ENCODE measurements around the gene RAB6B.

The RAB6B gene

DNA sequence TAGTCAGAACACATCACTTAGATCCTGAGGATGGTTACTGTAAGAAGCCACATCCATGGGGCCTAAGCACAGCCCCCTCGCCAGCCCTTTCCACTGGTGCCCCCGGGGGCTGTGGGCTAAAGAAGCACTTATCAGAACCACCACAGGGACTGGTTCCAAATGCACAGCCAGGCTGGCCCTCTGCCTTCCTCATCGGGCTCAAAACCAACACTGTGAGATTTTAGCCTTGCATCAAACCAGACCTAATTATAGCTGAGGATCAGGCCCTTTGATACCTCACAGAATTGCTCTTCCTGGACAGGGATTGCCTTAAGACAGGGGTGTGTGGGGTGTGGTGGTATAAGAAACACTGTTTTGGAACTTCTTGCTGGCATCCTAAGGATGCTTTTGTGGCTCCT, 66.4 kb downstream of the RAB6B start:
- no peak overlapping the region for H3K27ac ChIP-seq (replicated peaks)
- no peak overlapping the region for H3K4me3 ChIP-seq (replicated peaks; ENCODE audit: insufficient read depth, low read length)
- no peak for DNase-seq (ENCODE audit: low read depth in 1 of 2, low spot score in 1 of 2)
- H3K27me3 ChIP-seq (ENCODE audit: insufficient read depth, poor library complexity, severe bottlenecking), result no peaks in the 10 kb centered on the region
- TF ChIP-seq GABPA (IDR thresholded peaks at IDR 0.05; ENCODE audit: low read depth) (no peak), REST (IDR thresholded peaks at IDR 0.05; ENCODE audit: insufficient replicate concordance, low read depth) (no peak), POLR2AphosphoS5 (IDR thresholded peaks at IDR 0.05; ENCODE audit: low read depth) (no peak), SPI1 (IDR thresholded peaks at IDR 0.05; ENCODE audit: borderline replicate concordance, low read depth) (no peak)
- TF ChIP-seq, protein P1, sequence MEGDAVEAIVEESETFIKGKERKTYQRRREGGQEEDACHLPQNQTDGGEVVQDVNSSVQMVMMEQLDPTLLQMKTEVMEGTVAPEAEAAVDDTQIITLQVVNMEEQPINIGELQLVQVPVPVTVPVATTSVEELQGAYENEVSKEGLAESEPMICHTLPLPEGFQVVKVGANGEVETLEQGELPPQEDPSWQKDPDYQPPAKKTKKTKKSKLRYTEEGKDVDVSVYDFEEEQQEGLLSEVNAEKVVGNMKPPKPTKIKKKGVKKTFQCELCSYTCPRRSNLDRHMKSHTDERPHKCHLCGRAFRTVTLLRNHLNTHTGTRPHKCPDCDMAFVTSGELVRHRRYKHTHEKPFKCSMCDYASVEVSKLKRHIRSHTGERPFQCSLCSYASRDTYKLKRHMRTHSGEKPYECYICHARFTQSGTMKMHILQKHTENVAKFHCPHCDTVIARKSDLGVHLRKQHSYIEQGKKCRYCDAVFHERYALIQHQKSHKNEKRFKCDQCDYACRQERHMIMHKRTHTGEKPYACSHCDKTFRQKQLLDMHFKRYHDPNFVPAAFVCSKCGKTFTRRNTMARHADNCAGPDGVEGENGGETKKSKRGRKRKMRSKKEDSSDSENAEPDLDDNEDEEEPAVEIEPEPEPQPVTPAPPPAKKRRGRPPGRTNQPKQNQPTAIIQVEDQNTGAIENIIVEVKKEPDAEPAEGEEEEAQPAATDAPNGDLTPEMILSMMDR (IDR thresholded peaks at IDR 0.05; ENCODE audit: insufficient read depth, low read length), result no peak

DNA sequence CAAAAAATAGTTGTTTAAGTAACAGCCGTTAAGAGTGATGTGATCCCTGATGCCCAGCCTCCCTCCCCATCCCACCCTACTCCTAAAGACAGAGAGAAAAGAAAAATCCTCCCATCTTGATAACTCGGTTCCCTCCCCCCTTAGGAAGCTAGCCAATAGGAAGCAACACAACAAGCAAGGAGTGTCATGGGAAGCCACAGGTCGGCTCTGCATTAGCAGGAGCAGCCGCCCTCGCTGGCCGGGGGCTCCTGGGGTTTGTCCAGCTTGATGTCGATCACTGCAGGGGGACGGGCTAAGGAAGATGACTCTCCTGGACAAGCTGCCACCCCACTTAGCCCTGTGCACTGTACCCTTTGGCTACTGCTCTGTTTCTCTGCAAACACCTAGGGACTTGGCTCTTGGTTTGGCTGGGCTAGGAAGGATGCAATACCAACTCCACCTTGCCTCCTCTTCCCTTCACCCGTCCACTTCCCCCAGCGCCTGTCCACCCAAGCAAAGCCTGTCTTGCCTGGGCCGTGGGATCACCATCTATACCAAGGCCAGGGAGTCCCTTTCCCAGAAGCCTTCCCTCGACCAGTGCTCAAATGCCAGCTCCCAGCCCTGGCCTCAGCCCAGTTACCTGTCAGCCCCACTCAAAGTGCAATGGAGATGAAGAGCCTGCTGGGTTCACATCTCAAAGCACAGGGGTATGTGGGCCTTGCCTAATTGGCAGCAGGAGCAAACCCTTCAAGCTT, 66.9 kb downstream of the RAB6B start:
- TF ChIP-seq POLR2AphosphoS5 (IDR thresholded peaks at IDR 0.05; ENCODE audit: low read depth) (no peak), REST (IDR thresholded peaks at IDR 0.05; ENCODE audit: insufficient replicate concordance, low read depth) (no peak), SPI1 (IDR thresholded peaks at IDR 0.05; ENCODE audit: borderline replicate concordance, low read depth) (no peak), GABPA (IDR thresholded peaks at IDR 0.05; ENCODE audit: low read depth) (no peak)
- TF ChIP-seq, protein P1 (IDR thresholded peaks at IDR 0.05; ENCODE audit: insufficient read depth, low read length), result no peak
- DNase-seq (ENCODE audit: low read depth in 1 of 2, low spot score in 1 of 2), result no peak
- Histone ChIP-seq H3K27me3 (ENCODE audit: insufficient read depth, poor library complexity, severe bottlenecking) (no peaks in the 10 kb centered on the region), H3K4me3 (replicated peaks; ENCODE audit: insufficient read depth, low read length) (no peak overlapping the region), H3K27ac (replicated peaks) (no peak overlapping the region)

DNA sequence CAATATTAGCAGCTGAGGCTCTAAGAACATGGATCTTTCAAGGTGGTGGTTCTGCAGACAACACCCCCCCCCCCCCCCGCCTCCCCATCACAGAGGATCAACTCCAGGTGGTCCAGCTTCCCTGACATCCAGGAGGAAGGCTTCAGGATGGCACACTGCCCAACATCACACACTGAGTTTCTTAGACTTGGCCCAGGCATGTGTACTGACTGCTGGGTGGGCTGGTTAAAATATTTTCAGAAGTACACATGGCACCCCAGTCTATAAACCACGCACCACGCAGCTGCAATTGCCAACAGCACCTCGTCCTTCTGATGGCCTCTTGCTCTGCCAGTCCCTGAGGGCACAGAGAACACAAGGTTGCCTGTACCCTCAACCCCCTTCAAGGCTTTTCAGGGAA, 68.0 kb downstream of the RAB6B start:
- Histone ChIP-seq H3K27me3 (ENCODE audit: insufficient read depth, poor library complexity, severe bottlenecking) (no peaks in the 10 kb centered on the region), H3K27ac (replicated peaks) (no peak overlapping the region), H3K4me3 (replicated peaks; ENCODE audit: insufficient read depth, low read length) (no peak overlapping the region)
- TF ChIP-seq SPI1 (IDR thresholded peaks at IDR 0.05; ENCODE audit: borderline replicate concordance, low read depth), result no peak
- no peak for TF ChIP-seq GABPA (IDR thresholded peaks at IDR 0.05; ENCODE audit: low read depth)
- TF ChIP-seq, protein P1 (IDR thresholded peaks at IDR 0.05; ENCODE audit: insufficient read depth, low read length), result no peak
- TF ChIP-seq POLR2AphosphoS5 (IDR thresholded peaks at IDR 0.05; ENCODE audit: low read depth), result no peak
- no peak for TF ChIP-seq REST (IDR thresholded peaks at IDR 0.05; ENCODE audit: insufficient replicate concordance, low read depth)
- DNase-seq (ENCODE audit: low read depth in 1 of 2, low spot score in 1 of 2), result no peak

Data from HL-60 (cell line).